HepG2 (cell line): ENCODE results near the gene GAL3ST2. TPM values are rescaled to one million over a fixed set of nuclear protein-coding genes. Genes with fewer than 3 reads are reported as not detected.

ENCODE experiments used
- ATF5 ChIP-seq: sonication (generic); formaldehyde crosslinking; IDR thresholded peaks from 2 replicates; pipeline ENCODE4 v1.4.0; 2020; ENCODE audit warnings: mild to moderate bottlenecking, low read depth, missing genetic modification reagents
- CHCHD3 ChIP-seq: sonication (generic); formaldehyde crosslinking; IDR thresholded peaks from 2 replicates; pipeline ENCODE4 v1.8.0; 2022; ENCODE audit warnings: mild to moderate bottlenecking, missing genetic modification reagents, moderate library complexity
- DZIP1 ChIP-seq: sonication (generic); formaldehyde crosslinking; IDR thresholded peaks from 2 replicates; pipeline ENCODE4 v1.5.0; 2020; ENCODE audit warnings: mild to moderate bottlenecking, missing genetic modification reagents
- SAFB2 ChIP-seq: sonication (generic); formaldehyde crosslinking; IDR thresholded peaks from 2 replicates; pipeline ENCODE4 v1.5.1; 2020; ENCODE audit warnings: missing genetic modification reagents, low read depth, mild to moderate bottlenecking, borderline replicate concordance
- TOPORS ChIP-seq: sonication (generic); formaldehyde crosslinking; IDR thresholded peaks from 2 replicates; pipeline ENCODE4 v1.8.0; 2023; ENCODE audit warnings: mild to moderate bottlenecking, missing genetic modification reagents
- YY1 ChIP-seq: IDR thresholded peaks from 2 replicates; pipeline ENCODE4 v1.6.1; 2011; ENCODE audit warnings: low read length, low read depth, moderate library complexity, mild to moderate bottlenecking; ENCODE audit not compliant: insufficient read depth, insufficient replicate concordance
- ZBED4 ChIP-seq: sonication (generic); formaldehyde crosslinking; IDR thresholded peaks from 2 replicates; pipeline ENCODE4 v1.4.0; 2020; ENCODE audit warnings: missing genetic modification reagents, borderline replicate concordance
- ZNF205 ChIP-seq: IDR thresholded peaks from 2 replicates; pipeline ENCODE4 v1.6.1; 2018; ENCODE audit warnings: missing biosample characterization, missing genetic modification reagents
- ZNF512 ChIP-seq: sonication (generic); formaldehyde crosslinking; IDR thresholded peaks from 2 replicates; pipeline ENCODE4 v1.4.0; 2020; ENCODE audit warnings: mild to moderate bottlenecking, missing genetic modification reagents
- ZSCAN5A ChIP-seq: sonication (generic); formaldehyde crosslinking; IDR thresholded peaks from 2 replicates; pipeline ENCODE4 v1.8.0; 2022; ENCODE audit warnings: mild to moderate bottlenecking, missing genetic modification reagents, borderline replicate concordance
- ZXDC ChIP-seq: sonication (generic); formaldehyde crosslinking; IDR thresholded peaks from 2 replicates; pipeline ENCODE4 v1.5.0; 2020; ENCODE audit warnings: mild to moderate bottlenecking, missing genetic modification reagents
- polyA plus RNA-seq, 8 experiments: library from polyadenylated mRNA; depleted of rRNA in 3 of 8; stranded (reverse) in 7 of 8; unstranded in 1 of 8; fragments of >200 nt; fragmentation: Illumina TruSeq in 4 of 8; extraction: Trizol in 4 of 8; gene quantifications; 2 replicates each; pipeline versions ENCODE4 v1.2.1 to v1.2.3, GENCODE V29; 2011 to 2016; ENCODE audit warnings: low read depth in 4 of 8, missing spikeins in 1 of 8, mixed read lengths in 1 of 8; ENCODE audit not compliant: insufficient read depth in 1 of 8
- total RNA-seq, 5 experiments: library from RNA; depleted of rRNA; stranded (reverse); fragments of >200 nt; fragmentation: Illumina TruSeq; extraction: Trizol; gene quantifications; 2 replicates each; pipeline ENCODE4 v1.2.3, GENCODE V29; 2016; ENCODE audit warnings: low read depth in 1 of 5

GAL3ST2 gene
- total and polyA plus RNA-seq, 2 of the 13 experiments (the other 11 are each of a cell fraction or from before 2014, with no cell fraction given): 0.17 to 0.20 TPM

GRCh38 chr2:241734467-241735208 lies 42.0 kb upstream of the GAL3ST2 start, which contains the start of gene D2HGDH (continued):
- TF ChIP-seq DZIP1 (CRISPR knock-in tag): no peak
- TF ChIP-seq SAFB2 (CRISPR knock-in tag): peak; percentile 90
- peak; percentile 21; the same call in 1 of the 2 replicates for TF ChIP-seq ZBED4
- no peak for TF ChIP-seq ZSCAN5A (CRISPR knock-in tag)
- TF ChIP-seq YY1: peak; percentile 45
- TF ChIP-seq ZNF512 (CRISPR knock-in tag): no peak
- no peak for TF ChIP-seq ATF5
- TF ChIP-seq TOPORS (CRISPR knock-in tag): peak; percentile 57; the same call in 1 of the 2 replicates
- peak; percentile 77 for TF ChIP-seq CHCHD3 (CRISPR knock-in tag)
- TF ChIP-seq ZNF205: no peak; the same call in 1 of the 2 replicates
- TF ChIP-seq ZXDC (CRISPR knock-in tag): peak; percentile 91
